Activated naive CD4-positive, alpha-beta T cell (primary cell): Measurements from ENCODE around the gene ADCY1.

Experiments used
- DNase-seq, 4 experiments: peaks; one replicate each; lab custom pipeline; 2025; lab: John Stamatoyannopoulos, UW

Gene ADCY1

GRCh38 chr7:45690762-45691150, 116.6 kb downstream of the ADCY1 start:
- no peak for DNase-seq

GRCh38 chr7:45691155-45691656, 117.0 kb downstream of the ADCY1 start:
- DNase-seq = no peak

DNA sequence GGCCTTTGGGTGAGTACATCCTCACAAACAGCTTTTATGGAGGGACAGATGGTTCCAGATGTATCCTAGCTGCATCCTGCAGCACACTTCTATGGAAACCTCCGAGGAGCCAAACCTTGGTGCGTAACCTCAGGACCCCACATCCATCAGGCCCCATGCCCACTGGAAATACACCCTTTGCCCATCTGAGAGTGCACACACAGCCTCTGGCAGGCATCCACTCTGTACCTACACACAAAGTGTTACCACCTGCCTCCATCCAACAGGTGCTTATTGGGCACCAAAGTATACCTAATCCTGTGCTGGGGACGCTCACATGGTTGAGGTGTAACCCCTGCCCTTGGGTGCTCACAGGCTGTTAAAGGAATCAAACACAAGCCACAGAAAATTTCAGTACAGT, 117.9 kb downstream of the ADCY1 start:
- DNase-seq = no peak

DNA sequence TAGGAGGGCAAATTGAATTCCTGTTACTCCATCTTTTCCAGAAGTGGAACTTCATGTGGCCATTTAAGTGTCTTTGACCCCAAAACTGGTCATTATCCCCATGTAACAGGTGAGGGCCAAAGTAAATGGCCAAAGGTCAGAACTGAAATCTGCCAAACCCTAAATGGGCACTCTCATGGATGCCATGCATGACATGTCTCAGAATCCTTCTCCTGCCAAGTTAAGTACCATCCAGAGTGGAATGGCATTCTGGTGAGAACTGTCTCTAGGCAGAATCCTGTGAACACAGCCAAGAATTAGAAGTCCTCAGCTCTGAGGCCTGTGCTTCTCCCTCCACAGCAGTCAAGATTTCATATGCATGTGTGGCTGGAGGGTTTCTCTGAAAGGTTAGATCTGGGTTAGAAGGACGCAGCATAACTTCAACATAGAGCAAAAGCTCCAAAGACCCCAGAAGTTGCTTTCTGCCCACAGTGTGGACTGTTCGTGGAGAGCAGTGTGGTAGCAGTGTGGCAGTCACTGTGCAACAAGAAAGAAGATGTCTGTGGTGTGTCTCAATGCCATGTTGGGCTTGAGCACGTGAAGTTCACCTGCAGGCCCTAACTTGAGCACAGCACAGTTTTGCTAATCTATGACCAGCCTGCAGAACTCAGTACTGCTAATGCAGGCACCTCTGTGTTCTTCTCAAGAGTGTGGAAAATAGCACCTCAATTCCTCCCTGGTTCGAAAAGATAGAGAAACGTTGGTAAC, 121.3 kb downstream of the ADCY1 start:
- DNase-seq = no peak

DNA sequence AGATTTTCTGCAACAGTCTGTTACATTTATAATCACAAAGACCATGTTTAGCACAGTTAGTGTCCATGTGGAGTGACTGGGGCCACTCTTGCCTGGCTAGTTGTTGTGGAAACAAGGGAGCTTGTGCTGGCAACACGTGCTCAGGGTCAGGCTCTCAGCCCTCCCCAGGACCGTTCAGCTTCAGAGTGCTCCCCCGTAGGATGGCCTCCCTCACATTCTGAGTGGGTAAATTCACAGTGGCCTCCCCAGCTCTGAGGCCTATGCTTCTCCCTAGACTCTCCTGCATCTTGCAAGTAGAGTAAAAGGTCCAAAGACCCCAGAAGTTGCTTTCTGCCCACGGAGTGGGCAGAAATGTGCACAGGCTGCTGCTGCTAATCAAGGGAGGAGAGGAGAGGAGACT, 122.3 kb downstream of the ADCY1 start:
- DNase-seq = no peak

DNA sequence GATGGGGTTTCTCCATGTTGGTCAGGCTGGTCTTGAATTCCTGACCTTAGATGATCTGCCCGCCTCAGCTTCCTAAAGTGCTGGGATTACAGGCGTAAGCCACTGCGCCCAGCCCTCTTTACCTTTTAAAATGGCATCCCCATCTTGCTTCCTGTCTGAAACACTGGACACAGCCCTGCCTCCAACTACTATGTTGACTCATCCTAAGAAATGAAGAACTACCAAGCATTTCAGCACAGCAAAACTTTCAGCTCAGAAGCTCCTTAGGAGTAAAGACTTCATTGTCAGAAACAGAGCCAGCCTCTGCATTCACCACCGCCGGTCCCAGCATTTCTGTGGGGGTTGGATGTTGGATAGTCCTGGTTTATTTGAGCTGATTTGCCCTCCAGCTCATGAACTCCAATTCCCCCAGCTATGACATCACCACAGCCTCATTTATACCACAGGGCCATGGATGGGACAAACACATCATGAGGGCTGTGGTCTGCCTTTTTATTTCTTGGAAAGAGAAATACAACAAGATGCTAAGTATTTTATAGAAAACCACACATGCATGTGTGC, 123.5 kb downstream of the ADCY1 start:
- no peak for DNase-seq

GRCh38 chr7:45698303-45699014, 124.3 kb downstream of the ADCY1 start:
- DNase-seq = no peak

DNA sequence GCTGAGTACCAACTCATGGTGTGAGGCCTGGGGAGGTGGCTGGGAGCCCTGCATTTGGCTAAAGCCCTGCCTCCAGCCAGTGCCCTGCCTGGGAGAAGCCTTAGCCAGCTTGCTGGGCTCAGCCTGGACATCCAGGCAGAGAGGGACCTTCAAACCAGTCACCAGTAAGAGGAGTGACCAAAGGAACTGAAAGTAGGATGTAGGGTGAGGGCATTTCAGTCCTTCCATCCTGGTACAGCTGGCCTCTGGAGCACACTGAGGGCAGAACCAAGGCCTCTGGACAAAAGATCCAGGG, 124.8 kb downstream of the ADCY1 start:
- DNase-seq = no peak

DNA sequence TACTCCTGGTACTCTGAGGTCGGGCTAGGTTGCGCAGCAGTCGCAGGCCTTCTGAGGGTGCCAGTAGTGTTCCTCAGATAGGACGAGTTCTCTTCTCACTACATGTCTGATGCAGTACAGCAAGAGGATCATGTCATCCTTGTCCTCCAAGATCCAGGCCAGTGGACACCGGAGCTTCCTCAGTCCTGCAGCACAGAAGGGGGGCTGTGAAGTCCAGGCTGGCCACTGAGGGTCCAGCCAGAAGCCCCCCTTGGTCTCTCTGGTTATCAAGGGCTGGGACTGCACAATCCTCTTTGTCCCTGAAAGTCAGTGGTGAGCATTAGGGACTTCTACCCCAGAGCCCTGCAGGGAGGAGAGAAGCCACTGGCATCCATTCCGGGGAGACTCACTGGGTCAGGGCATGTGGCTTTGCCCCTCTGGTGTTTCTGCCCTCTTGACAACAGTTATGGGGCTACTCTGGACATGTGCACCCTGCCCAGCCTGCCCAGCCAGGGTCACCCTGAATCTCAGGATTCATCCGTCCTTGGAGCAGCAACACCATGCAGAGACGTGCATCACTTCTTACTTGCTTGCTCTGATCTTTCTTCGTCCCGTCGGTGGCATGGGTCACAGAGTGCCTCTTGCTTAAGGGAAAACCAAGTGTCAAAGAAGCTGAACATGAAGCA, 125.7 kb downstream of the ADCY1 start:
- no peak for DNase-seq

- no peak for DNase-seq
Observed at GRCh38 chr7:45700556-45700955, 126.4 kb downstream of the ADCY1 start.

GRCh38 chr7:45701701-45702510, 127.7 kb downstream of the ADCY1 start:
- DNase-seq = no peak

DNA sequence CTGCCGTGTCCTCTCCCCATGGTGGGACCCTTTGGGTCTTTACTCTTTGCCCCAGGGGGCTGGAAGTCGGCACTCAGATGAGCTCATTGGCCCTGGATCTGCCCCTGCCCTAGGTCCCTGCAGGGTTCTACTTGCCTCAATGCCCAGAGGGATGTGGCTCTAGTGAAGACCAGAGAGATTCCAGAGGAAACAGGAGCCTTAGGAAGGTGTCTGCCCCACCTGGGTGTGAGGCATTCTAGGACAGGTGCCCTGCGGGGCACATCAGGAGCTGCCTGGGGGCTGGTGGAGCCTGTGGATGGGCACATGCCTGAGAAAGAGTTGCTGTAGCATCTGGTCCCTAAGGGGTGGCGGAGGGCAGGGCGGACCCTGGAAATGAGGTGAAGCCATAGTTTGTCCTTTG, 128.6 kb downstream of the ADCY1 start:
- no peak for DNase-seq

GRCh38 chr7:45703373-45703821, 129.2 kb downstream of the ADCY1 start:
- DNase-seq = no peak

- DNase-seq = no peak
Observed at GRCh38 chr7:45703911-45704682, 129.9 kb downstream of the ADCY1 start.

DNA sequence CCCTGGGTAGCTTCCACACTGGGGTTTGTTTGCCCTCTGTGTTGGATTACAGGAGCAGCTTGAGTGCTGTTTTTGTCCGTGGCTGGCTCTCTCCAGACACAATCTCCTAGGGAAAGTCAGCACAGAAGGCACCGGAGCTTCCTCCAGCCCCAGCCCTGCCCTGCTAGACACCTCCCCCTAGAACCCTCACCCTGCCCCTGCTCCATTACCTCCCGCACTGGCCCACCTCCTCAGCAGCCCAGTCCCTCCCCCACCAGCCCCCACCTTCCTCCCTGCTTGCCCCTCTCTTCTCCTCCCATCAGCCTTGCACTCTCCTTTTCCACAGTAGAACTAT, 130.5 kb downstream of the ADCY1 start:
- no peak for DNase-seq

GRCh38 chr7:45708046-45708950, 134.1 kb downstream of the ADCY1 start:
- DNase-seq = no peak

DNA sequence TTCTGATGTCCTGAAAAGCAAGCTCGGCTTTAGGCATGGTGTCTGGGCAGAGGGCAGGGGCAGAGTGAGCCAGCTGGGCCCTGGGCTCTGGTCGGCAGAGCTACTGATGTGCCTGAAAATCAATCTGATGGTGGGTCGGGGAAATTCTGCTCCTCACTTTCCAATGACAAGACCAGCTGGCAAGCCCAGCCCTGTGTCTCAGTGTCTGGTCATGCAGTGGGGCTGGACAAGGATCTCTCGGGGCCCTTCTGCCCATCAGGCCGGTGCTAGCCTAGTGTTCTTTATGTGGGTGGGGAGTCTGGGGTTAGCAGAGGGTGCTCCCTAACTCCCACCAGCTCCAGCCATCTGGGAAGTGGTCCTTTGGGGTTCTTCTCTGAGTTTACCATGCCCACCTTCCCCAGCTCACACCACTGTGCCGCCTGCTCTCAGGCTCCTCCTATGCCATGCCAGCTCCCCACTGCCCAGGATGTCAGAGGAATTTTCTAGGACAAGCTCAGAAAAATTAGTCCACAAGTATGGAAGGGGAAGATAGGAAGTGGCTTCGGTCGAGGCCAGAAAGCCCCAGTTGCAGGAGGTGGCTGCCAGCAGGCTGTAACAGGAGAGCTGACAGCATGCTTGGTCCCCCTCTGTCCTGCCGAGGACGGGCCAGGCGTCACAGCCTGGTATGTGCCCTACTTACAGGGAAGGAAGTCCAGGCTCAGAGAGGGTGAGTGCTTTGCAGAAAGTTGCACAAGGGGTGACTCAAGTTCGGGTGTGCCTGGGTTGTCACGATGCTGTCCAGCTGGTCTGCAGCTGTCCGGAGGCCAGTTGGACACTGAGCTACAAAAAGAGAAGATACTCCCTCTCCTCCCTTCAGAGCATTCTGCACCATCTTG, 135.2 kb downstream of the ADCY1 start:
- DNase-seq = no peak

DNA sequence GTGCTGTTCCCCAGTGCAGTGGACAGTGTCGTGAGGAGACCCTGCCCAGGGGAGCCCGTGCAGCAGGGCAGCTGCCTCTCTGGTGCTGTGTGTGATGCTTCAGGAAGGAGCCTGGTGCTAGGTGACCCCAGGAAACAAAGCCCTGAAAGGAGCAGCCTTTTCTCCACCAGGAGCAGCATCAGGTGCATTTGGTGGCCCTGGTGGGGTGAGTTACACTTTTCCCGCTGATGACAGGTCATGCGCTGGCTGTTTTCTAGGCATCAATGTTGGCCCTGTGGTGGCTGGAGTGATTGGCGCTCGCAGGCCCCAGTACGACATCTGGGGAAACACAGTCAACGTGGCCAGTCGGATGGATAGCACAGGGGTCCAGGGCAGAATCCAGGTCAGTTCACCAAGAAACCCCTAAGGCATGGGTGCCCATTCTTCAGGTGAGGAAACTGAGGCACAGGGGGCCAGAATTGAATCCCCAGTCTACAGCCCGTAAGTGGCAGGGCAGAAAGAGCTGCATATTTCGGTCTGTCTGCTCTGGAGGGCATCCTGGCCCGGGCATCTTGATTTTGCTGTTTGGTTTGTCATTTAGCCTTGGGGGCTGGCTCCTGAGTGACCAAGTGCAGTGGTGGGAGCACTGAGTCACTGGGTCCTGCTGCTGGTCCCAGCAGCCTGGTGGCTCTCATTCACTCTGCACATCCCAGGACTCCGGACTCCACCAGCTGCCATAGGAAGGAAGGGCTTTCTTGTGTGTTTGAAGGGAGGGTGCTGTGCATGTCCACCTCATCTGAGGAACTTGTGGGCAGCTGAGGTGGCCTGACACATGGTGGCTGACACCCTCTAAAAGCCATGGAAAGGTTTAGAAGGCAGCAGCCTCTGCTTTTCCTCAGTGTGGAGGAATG, 136.3 kb downstream of the ADCY1 start:
- no peak for DNase-seq
